Activated CD4-positive, alpha-beta T cell treated with anti-CD3 and anti-CD28 coated beads, Interleukin-2, amount 50 U/mL, for 24 hours (primary cell): ENCODE measurements around the gene DMRT3.
A peak's percentile ranks its signal among the peaks of the same experiment; 100 is the strongest.
"Not testable (repeated sequence)": the region's sequence is repeated elsewhere in the genome, so short reads cannot be mapped to it uniquely, and the experiment has no call there.

Experiments
- DNase-seq, 2 donors: peaks; one replicate each; pipeline ENCODE4 v3.0.0-alpha.2; 2020; ENCODE audit warnings: low read depth in 1 of 2, low spot score in 1 of 2

The DMRT3 gene

DNA sequence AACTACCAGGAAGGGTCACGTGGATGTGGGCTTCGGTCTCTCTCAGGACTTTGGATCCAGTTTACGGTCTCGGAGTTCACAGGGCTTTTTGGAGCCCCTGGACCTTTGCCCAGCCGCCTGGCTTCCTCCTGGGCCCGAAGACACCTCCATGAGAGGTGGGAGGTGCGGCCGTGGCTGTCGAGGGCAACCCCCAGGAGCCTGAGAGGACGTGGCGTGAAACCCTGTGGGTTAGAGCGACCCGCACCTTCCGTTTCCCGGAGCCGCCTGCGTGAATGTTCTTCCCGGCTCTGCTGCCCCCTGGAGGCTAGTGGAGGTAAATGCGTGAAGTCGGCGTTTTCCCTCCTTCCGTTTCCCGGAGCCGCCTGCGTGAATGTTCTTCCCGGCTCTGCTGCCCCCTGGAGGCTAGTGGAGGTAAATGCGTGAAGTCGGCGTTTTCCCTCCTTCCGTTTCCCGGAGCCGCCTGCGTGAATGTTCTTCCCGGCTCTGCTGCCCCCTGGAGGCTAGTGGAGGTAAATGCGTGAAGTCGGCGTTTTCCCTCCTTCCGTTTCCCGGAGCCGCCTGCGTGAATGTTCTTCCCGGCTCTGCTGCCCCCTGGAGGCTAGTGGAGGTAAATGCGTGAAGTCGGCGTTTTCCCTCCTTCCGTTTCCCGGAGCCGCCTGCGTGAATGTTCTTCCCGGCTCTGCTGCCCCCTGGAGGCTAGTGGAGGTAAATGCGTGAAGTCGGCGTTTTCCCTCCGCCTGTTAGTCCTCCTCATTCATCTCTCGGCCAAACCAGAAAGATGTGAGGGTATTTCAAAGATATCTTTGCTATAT lies 22.1 kb downstream of the DMRT3 start:
- DNase-seq: not testable (repeated sequence)

DNA sequence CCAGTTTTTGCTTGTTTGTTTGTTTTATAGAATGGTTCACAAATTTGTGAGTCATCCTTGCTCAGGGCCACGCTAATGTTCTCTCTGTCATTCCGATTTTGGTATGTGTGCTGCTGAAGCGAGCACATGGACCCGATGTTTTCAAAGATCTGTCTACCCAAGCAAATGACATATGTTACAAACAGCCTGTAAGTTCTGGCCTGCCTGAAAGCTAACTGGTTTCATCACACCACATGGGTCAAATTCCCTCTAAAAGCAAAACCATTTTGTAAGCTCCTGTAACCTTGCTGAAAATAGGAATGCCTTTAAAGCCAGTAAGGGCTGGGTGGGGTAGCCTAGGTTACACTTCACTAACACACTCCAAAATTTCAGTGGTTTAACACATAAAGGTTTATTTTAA lies 25.4 kb downstream of the DMRT3 start:
- no peak for DNase-seq

DNA sequence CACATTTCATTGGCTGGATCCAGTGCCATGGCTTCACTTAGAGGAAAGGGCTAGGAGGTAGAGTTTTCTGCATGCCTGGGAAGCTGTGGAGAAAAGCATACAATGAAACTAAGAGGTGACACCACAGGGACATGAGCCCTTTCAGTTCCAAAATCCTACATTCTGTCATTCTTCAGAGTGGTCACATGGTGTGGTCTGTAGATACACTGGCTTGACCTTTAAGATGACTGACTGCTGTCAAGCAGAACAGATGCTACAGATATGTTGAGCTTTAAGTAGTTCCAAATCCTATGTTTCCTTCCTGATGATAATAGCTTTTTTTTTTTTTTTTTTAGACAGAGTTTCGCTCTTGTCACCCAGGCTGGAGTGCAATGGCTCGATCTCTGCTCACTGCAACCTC lies 26.2 kb downstream of the DMRT3 start:
- no peak for DNase-seq

DNA sequence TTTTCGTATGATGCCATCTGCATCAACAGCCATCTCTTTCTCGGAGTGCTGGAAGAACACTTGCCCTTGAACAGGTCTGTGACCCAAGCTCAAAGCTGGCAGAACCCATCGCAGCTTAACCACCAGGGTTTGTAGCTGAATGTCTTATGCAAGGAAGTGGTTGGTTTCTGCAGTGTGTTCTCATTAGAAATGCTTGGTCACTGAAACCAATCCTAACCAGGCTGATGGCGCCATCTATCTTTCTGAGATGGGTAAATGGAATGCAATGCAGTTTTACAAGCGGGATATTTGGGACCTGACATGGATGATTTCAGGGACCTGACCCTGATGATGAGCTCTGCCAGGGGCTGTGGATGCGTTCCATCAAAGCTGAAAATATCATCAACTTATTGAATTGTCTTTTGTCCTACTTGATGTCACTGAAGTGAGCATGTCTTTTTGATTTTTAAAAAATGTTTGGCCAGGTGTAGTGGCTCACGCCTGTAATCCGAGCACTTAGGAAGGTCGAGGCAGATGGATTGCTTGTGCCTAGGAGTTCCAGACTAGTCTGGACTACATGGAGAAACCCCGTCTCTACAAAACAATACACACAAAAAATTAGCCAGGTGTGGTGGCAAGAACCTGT lies 28.7 kb downstream of the DMRT3 start:
- DNase-seq: no peak

DNA sequence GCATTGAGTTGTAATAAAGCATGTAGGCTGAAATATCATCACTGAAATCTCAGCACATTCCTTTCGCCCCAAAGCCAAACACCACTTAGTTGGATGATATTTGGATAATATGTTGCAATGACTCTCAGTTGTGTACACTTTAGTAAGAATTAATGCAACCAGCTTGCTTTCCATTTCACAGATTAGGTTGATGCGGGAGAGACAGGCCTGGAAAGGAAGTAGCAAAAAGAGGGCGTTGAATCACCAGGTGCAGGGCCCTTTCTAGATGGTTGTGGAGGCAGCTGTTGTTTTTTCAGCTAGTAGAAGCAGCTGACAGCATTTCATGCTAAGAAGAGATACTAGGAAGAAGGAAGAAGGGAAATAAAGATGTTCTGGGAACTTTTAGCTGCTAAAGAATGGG lies 30.9 kb downstream of the DMRT3 start:
- DNase-seq: no peak

DNA sequence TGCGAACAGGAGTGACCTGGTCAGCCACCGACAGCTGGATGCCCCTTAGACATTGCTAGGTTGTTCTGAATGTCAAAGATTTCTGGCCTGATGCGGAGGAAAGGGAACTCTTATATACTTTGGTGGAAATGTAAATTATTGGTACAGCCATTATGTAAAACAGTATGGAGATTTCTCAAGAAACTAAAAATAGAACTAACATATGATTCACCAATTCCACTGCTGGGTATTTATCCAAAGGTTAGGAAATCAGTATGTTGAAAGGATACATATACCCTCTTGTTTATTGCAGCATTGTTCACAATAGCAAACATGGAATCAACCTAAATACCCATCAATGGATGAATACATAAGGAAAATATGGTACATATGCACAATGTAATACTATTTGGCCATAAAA lies 31.8 kb downstream of the DMRT3 start:
- no peak for DNase-seq

DNA sequence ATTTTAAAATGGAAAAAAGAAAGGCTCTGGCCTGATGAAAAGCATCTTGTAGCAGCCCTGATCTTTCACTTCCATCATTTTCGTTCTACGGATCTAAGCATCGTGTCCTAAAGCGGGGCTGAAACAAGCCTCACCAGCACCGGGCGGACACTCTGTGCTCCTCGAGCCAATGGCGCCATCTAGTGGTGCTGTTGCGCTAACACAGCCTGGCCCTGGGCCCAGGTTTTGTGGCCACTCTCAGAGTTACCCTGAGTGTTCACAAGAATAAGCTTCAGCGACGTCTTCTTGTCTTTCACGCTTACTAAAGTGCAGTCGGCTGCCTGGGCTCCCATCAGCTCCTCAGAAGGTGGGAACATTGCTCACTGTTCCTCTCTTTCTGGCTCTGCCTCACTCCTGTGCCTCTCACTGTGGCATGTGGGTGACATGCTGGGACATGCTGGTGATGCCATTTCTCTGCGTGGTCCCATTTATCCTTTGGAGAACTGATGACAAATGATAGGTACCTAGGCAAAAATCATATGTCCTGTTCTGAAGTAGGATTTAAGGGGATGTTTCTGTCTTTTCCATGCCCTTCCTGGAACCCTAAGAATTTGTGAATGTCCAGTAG lies 32.7 kb downstream of the DMRT3 start:
- peak; percentile 66 to 72 for DNase-seq

DNA sequence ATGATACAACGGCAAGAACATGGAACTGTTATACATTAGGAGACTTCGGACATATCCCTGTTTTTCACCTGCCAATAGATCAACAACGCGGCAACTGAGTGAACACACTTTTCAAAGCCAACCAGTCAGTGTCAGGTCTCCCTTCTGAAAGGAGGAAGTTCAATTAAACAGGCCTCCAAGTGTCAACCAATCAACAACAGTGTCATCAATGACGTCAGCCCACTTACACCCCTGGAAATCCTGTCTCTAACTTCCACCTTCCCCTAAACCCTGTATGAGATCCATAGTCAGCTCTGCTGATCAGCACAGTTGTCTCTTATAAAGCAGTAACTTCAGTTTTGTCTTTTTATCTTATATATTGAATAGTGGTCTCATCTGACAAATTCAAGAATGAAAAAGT lies 36.6 kb downstream of the DMRT3 start:
- DNase-seq: no peak

DNA sequence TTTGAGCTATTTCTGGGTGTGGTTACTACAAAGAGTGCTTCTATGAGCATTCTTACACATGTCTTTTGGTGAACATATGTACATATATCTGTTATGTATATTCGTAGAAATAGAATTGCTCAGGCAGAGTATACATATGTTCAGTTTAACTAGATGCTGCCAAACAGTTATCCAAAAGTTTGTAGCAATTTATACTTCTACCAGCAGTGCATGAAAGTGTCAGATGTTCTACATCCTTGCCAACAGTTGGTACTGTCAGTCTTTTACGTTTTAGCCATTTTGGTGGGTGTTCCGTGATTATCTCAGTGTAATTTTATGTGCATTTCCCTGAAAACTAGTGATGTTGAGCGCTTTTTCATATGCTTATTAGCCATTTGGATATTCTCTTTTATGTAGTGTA lies 37.8 kb downstream of the DMRT3 start:
- DNase-seq: no peak

DNA sequence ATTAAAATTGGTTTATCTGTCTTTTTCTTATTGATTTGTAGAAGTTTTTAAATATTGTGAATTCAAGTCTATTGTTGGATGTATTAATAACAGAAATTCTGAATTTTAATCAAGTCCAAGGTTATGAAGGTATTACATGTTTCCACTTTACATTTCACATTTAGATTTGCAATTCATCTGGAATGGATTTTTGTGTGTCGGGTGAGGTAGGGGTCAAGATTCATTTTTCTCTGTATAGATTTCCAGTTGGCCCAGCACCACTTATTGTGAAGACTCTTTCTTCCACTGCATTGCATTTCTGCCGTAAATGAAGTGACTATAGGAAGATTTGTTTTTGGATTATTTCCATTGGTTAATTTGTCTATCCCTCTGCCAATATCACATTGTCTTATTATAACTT lies 38.2 kb downstream of the DMRT3 start:
- no peak for DNase-seq

DNA sequence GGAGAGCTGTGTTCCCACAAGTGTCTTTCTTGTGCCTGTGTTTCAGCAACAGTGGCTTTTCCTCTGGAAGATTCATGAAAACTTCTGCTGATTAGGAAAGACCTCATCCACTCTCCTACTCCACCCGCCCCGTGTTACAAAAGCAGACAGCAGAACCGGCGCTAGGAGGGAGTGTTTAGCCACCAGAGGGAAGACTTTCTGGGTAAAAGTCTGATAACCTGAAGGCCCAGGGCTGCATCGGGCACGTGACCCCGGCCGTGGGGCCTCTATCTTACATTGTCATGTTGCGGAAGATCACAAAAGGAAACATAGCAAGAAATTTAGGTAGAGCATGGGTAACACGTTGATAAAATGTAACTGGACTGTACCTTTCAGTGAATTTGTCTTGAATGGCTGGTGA lies 41.7 kb downstream of the DMRT3 start:
- DNase-seq: no peak

DNA sequence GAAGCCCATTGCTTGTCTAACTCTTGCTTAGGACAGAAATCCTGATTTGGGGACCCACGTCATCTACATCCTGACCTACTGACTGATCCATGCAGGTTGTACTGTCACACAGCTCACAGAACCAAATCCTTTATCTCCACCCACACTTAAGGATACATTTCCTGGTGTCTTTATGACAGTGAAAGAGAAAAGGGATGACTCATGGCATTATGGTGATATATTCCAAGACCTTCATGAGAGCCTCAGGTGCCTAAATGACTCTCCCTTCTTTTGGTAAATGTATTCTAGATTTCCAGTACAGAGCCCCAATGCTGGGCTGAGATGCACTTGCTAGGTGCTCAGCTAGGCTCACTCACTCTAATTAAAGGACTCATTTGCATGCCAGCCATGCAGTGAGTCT lies 47.7 kb downstream of the DMRT3 start:
- DNase-seq: no peak

DNA sequence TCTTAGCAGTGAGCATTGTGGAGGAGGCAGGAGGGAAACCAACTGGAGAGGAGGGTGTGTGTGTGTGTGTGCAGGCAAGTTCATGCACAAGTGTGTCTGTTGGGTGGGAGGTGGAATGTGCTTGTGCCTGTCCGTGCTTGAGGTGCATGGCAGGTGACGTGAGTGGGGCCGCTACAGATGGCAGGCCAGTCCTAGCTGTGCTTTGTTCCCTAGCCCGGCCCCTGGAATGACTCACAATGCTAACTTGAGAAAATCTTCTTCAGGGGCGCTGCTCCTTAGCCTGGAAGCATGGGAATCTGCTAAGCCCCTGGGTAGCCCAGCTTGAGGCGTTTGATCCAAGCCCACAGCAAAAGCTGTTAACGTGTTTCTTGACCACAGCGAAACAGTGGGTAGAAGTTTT lies 48.7 kb downstream of the DMRT3 start:
- no peak for DNase-seq

DNA sequence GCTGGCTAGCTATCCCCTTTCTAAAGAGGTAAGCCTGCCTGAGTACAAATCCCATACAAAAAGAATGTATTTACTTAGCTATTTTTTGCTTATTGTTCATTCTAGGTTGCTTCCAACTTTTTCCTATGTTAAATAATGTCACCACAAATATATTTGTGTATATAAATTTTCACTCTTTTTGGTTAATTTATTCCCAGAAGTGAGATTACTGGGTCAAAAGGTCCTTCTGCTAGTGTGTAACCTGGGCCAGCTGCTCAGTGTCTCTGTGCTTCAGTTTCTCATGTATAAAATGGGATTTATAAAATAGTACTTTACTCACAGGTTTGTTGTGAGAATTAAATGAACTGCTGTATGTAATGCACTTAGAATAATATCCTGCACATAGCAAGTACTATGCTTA lies 49.8 kb downstream of the DMRT3 start:
- DNase-seq: no peak

DNA sequence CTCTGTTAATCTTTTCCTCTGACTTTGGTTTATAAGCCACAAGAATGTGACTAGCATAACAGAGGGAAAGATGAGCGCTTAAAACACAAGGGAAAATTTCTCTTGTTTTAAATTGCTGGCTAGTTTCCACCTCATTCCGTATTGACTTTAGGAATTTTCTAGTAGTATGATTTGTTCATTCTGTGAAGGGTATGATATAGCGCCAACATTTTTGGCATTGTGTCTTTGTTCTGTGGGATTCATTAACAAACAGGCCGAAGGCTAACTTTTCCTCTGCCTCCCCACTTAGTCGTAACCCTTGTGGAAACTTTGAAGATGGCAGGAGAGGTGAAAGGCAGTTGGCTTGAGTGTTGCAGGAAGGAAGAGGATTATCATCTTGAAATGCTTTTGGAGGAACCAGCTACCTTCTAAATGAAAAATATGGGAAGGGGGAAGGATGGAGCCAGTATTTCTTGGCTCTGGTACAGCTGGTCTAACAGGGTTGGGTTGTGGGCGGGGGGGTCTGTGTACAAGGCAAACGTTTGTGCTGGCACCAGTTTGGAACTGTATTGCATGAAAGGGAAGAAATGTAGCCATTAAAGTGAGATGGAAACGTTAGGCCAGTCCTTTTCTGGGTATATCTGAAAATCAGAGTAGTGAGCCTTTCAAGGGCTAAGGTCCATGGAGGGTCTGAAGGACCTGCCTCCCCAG lies 52.2 kb downstream of the DMRT3 start:
- DNase-seq: no peak

DNA sequence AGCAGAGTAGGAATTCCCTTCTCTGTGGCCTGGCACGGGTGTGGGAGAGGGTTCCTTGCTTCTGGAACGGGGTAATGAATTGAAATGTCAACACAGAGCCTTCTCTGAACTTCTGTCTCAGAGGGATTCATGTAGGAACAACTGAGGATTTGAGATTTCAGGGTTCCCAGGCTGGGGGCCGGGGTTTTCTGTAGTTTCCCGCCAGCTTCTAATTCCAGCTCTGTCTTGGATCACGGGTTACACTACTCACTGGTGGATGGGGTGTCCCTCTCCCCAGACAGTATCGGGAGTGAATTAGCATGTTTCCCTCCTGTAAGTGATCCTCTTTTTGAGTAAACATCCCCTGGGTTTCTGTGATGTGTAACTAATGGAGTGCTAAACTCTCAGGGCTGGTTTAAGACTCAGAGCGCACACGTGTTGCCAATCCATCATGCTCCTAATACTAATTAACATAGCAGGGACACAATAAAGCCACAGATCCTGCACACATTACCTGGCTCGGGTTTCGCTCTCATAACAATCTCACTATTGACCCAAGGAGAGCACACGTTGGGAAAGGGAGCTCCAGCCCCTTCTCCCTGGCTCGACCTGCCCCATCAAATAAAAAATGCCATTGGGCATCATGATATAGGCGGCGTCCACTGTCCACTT lies 55.6 kb downstream of the DMRT3 start:
- DNase-seq: no peak

DNA sequence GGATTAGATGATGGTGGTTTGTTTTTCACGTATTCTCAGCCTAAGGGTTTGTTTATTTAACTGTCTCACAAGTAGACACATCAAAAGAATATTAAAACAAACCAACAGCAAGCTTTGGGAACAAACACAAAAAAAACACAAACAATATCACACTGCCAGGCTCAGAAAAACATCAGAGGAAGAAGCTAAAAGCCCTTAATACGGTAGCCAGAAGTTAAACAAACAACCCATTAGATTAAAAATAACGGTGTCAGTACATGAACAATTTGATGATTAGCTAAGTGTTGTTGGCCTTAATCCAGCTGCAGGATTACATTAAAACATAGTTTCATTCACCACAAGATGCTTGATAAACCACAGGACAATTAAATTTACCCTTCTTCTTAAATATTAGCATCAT lies 57.8 kb downstream of the DMRT3 start:
- no peak for DNase-seq

DNA sequence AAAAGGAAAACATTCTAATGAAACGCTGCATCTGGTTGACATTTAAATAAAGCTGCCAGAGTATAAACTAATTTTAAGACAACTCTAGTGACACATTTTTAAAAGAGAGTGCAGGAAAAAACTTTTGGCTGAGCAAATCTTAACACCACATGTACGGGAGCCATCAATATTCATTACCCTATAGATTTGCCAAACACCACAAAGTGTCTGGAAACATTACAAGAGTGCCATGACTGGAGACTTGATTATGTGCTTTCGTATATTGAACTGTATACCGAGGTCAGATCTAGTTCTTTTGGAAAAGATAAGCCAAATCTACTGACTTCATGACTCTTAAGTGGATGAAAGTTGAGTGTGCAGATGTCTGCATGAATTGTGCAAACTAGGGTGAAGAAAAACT lies 63.1 kb downstream of the DMRT3 start:
- DNase-seq: no peak
